Endothelial cell of umbilical vein (primary cell): ENCODE measurements around the gene TRANK1. TPM values are rescaled to one million over a fixed set of nuclear protein-coding genes. Genes with fewer than 3 reads are reported as not detected.

ENCODE experiments used
- BruUV-seq: library from RNA; stranded (reverse); fragments of 400-500 nt; replicated peaks from 2 replicates; lab custom pipeline; 2021; lab: Mats Ljungman, UMichigan
- CTCF ChIA-PET: fragments of 300-600, 350-600 bp; sonication (Branson Sonifier 250); formaldehyde crosslinking; loops from one replicate; lab custom pipeline; 2021; ENCODE audit warnings: antibody characterized with exemption, inconsistent platforms; lab: Charles Lee
- POLR2A ChIA-PET: fragments of 300-600, 350-600 bp; sonication (Branson Sonifier 250); formaldehyde crosslinking; loops from one replicate; lab custom pipeline; 2021; ENCODE audit warnings: antibody characterized with exemption, inconsistent platforms; lab: Charles Lee
- DNase-seq: peaks from one replicate; pipeline ENCODE4 v3.0.0-alpha.2; 2011; ENCODE audit warnings: low read depth, low spot score
- FAIRE-seq: peaks from 2 replicates; lab custom pipeline; 2011; peaks lifted over from hg19 to GRCh38; lab: Jason Lieb, UNC
- H2AFZ ChIP-seq: 2 replicates; pipeline ENCODE4 v1.6.0; 2012; ENCODE audit warnings: low read depth, low read length, control low read depth, inconsistent platforms
- H3K27ac ChIP-seq: 2 replicates; pipeline ENCODE4 v1.5.1; 2011; ENCODE audit warnings: low read depth, mild to moderate bottlenecking, control low read depth, low read length, moderate library complexity; ENCODE audit not compliant: insufficient read depth
- H3K27me3 ChIP-seq, 2 experiments: 2 replicates each; pipeline versions ENCODE4 v1.6.0 to v1.6.1; 2011; ENCODE audit warnings: low read length in 2 of 2, mixed read lengths in 1 of 2; ENCODE audit not compliant: control insufficient read depth in 2 of 2, insufficient read depth in 2 of 2
- H3K36me3 ChIP-seq, 2 experiments: 2 replicates in 1 of 2; 3 replicates in 1 of 2; pipeline ENCODE4 v1.5.1; 2011; ENCODE audit warnings: low read length in 2 of 2, mild to moderate bottlenecking in 1 of 2, moderate library complexity in 1 of 2; ENCODE audit not compliant: control insufficient read depth in 2 of 2, insufficient read depth in 2 of 2; ENCODE audit errors: extremely low read depth in 1 of 2
- H3K4me1 ChIP-seq: 3 replicates; pipeline ENCODE4 v1.5.1; 2011; ENCODE audit warnings: mild to moderate bottlenecking, low read length; ENCODE audit not compliant: control insufficient read depth, insufficient read depth; ENCODE audit errors: extremely low read depth
- H3K4me2 ChIP-seq: 2 replicates; pipeline ENCODE4 v1.6.1; 2011; ENCODE audit warnings: low read length, control low read depth, mixed read lengths; ENCODE audit not compliant: insufficient read depth
- H3K4me3 ChIP-seq, 3 experiments: fragments of 200-600 bp in 1 of 3; sonication (generic), shearing (Covaris generic) in 1 of 3; replicated peaks in 1 of 3; 2 replicates each; pipeline ENCODE4 v1.5.1; 2011 to 2016; ENCODE audit warnings: control low read depth in 3 of 3, low read length in 3 of 3, mild to moderate bottlenecking in 2 of 3, inconsistent platforms in 1 of 3, low read depth in 1 of 3, moderate library complexity in 1 of 3; ENCODE audit not compliant: insufficient read depth in 1 of 3
- H3K79me2 ChIP-seq: 2 replicates; pipeline ENCODE4 v1.6.0; 2012; ENCODE audit warnings: low read length, inconsistent platforms; ENCODE audit not compliant: control insufficient read depth, insufficient read depth
- H3K9ac ChIP-seq: replicated peaks from 2 replicates; pipeline ENCODE3; 2011; ENCODE audit warnings: low read length, control low read depth; ENCODE audit not compliant: insufficient read depth; ENCODE audit errors: extremely low read depth
- H3K9me1 ChIP-seq: replicated peaks from 3 replicates; pipeline ENCODE4 v1.6.0; 2011; ENCODE audit warnings: mild to moderate bottlenecking, low read length; ENCODE audit not compliant: control insufficient read depth, insufficient read depth; ENCODE audit errors: extremely low read depth
- H3K9me3 ChIP-seq: replicated peaks from 2 replicates; pipeline ENCODE4 v1.5.1; 2012; ENCODE audit warnings: low read length, inconsistent platforms; ENCODE audit not compliant: control insufficient read depth, insufficient read depth
- H4K20me1 ChIP-seq: replicated peaks from 2 replicates; pipeline ENCODE3; 2011; ENCODE audit warnings: mild to moderate bottlenecking, low read length; ENCODE audit not compliant: control insufficient read depth, insufficient read depth; ENCODE audit errors: extremely low read depth
- CTCF ChIP-seq, 2 donors: IDR thresholded peaks; 1 replicate in 1 of 2; 2 replicates in 1 of 2; pipeline ENCODE4 v1.5.1; 2011; ENCODE audit warnings: low read length in 2 of 2, mild to moderate bottlenecking in 2 of 2, moderate library complexity in 2 of 2, control low read depth in 1 of 2, inconsistent platforms in 1 of 2, low read depth in 1 of 2; ENCODE audit not compliant: insufficient read depth in 1 of 2; ENCODE audit errors: extremely low read depth in 1 of 2
- EZH2 ChIP-seq: IDR thresholded peaks from 2 replicates; pipeline ENCODE4 v1.6.1; 2012; ENCODE audit warnings: borderline replicate concordance, low read depth, mild to moderate bottlenecking, moderate library complexity, low read length, inconsistent platforms; ENCODE audit not compliant: severe bottlenecking
- FOS ChIP-seq: IDR thresholded peaks from 2 replicates; pipeline ENCODE4 v1.6.1; 2011; ENCODE audit warnings: mild to moderate bottlenecking, low read length, moderate library complexity, borderline replicate concordance; ENCODE audit not compliant: insufficient read depth
- GATA2 ChIP-seq: IDR thresholded peaks from 2 replicates; pipeline ENCODE4 v1.7.0; 2011; ENCODE audit warnings: low read depth, mild to moderate bottlenecking, moderate library complexity, mixed read lengths, low read length; ENCODE audit not compliant: insufficient read length, insufficient read depth
- JUN ChIP-seq: IDR thresholded peaks from 2 replicates; pipeline ENCODE4 v1.6.1; 2011; ENCODE audit warnings: borderline replicate concordance, low read depth; ENCODE audit not compliant: insufficient read length, insufficient read depth
- MAX ChIP-seq: IDR thresholded peaks from 2 replicates; pipeline ENCODE4 v1.6.1; 2011; ENCODE audit not compliant: insufficient read depth, insufficient read length
- MYC ChIP-seq: IDR thresholded peaks from one replicate; pipeline ENCODE4 v1.6.1; 2011; ENCODE audit warnings: mild to moderate bottlenecking, low read depth, low read length
- POLR2A ChIP-seq: IDR thresholded peaks from 2 replicates; pipeline ENCODE4 v1.6.1; 2012; ENCODE audit warnings: low read depth, mild to moderate bottlenecking, control low read depth, low read length
- POLR2AphosphoS5 ChIP-seq: IDR thresholded peaks from 2 replicates; pipeline ENCODE4 v1.6.1; 2012; ENCODE audit warnings: low read depth, mild to moderate bottlenecking, control low read depth, low read length, moderate library complexity; ENCODE audit not compliant: insufficient read depth
- dilution Hi-C: fragments of 300-500 bp; cut with MboI; formaldehyde crosslinking; loops from one replicate; pipeline ENCODE4 v1.15.0; 2019; ENCODE audit warnings: low sequenced_read_pairs; ENCODE audit not compliant: extremely low pct_ligation_motif_present
- intact Hi-C: fragments of 100-400 bp; cut with micrococcal nuclease; formaldehyde crosslinking; loops from one replicate; pipeline ENCODE4 v1.10.0; 2022
- polyA plus RNA-seq, 4 experiments: library from polyadenylated mRNA; depleted of rRNA in 3 of 4; stranded (reverse) in 3 of 4; unstranded in 1 of 4; fragments of >200 nt; gene quantifications; 2 replicates each; pipeline versions ENCODE4 v1.2.1 to v1.2.3, GENCODE V29; 2011 to 2012; ENCODE audit warnings: missing spikeins in 1 of 4
- total RNA-seq: library from RNA; stranded (reverse); gene quantifications from 2 replicates; pipeline ENCODE4 v1.2.3, GENCODE V29; 2021

TRANK1 gene
- total and polyA plus RNA-seq, 2 donors (not counting 3 experiments of a cell fraction or from before 2014, with no cell fraction given), result 4.6 to 14.4 TPM

GRCh38 chr3:36803091-36803791, 141.6 kb downstream of the TRANK1 start:
- dilution Hi-C loops, result no loop called here

More at GRCh38 chr3:36803091-36803791, 141.6 kb downstream of the TRANK1 start:
- CTCF ChIA-PET, result no interaction called here
- H4K20me1 ChIP-seq, result no peaks in the 10 kb centered on the region
- H3K4me1 ChIP-seq, result no peaks in the 10 kb centered on the region
- intact Hi-C loops, result no loop called here
- no peaks in the 10 kb centered on the region for H3K27me3 ChIP-seq
- no peak overlapping the region for H2AFZ ChIP-seq
- BruUV-seq, result no TSS peak
- H3K4me3 ChIP-seq, result no peak overlapping the region
- no peak for FAIRE-seq
- H3K27ac ChIP-seq, result no peak overlapping the region
- H3K9me3 ChIP-seq, result no peaks in the 10 kb centered on the region
- H3K9me1 ChIP-seq, result no peaks in the 10 kb centered on the region
- TF ChIP-seq MYC, result no peak
- TF ChIP-seq POLR2AphosphoS5, result no peak
- no peak for TF ChIP-seq GATA2
- TF ChIP-seq FOS, result no peak
- no peak for TF ChIP-seq CTCF (IDR thresholded peaks at IDR 0.05; ENCODE audit: extremely low read depth in 1 of 2, insufficient read depth in 1 of 2, low read depth in 1 of 2, low read length in 2 of 2)
- TF ChIP-seq EZH2, result no peak
- no peak for TF ChIP-seq POLR2A
- no peak for TF ChIP-seq MAX
- TF ChIP-seq JUN, result no peak
- POLR2A ChIA-PET, result no interaction called here
- H3K9ac ChIP-seq, result no peak overlapping the region
- no peak overlapping the region for H3K4me2 ChIP-seq
- no peaks in the 10 kb centered on the region for H3K36me3 ChIP-seq
- H3K79me2 ChIP-seq, result no peaks in the 10 kb centered on the region
- no peak for DNase-seq
